Measurements from ENCODE around the gene MAEA.

GRCh38 chr4:1333256-1333655 lies 43.6 kb downstream of the MAEA start:
- TF ChIP-seq, protein P1, sequence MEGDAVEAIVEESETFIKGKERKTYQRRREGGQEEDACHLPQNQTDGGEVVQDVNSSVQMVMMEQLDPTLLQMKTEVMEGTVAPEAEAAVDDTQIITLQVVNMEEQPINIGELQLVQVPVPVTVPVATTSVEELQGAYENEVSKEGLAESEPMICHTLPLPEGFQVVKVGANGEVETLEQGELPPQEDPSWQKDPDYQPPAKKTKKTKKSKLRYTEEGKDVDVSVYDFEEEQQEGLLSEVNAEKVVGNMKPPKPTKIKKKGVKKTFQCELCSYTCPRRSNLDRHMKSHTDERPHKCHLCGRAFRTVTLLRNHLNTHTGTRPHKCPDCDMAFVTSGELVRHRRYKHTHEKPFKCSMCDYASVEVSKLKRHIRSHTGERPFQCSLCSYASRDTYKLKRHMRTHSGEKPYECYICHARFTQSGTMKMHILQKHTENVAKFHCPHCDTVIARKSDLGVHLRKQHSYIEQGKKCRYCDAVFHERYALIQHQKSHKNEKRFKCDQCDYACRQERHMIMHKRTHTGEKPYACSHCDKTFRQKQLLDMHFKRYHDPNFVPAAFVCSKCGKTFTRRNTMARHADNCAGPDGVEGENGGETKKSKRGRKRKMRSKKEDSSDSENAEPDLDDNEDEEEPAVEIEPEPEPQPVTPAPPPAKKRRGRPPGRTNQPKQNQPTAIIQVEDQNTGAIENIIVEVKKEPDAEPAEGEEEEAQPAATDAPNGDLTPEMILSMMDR (IDR thresholded peaks at IDR 0.05), result no peak
- TF ChIP-seq POLR2A (IDR thresholded peaks at IDR 0.05), result no peak

Data from tibial nerve (tissue), 3 donors.